ENCODE measurements around the gene SH3TC2. TPM values are rescaled to one million over a fixed set of nuclear protein-coding genes. Genes with fewer than 3 reads are reported as not detected.

SH3TC2 gene
- total and polyA plus RNA-seq, 2 experiments from 2014 or later = 0.78 to 1.3 TPM

GRCh38 chr5:149044453-149045088 is 18.3 kb downstream of the SH3TC2 start:
- Histone ChIP-seq H3K27ac (no peak overlapping the region), H3K4me3 (no peak overlapping the region), H3K4me1 (ENCODE audit: low read depth) (no peaks in the 10 kb centered on the region), H3K36me3 (no peaks in the 10 kb centered on the region), H3K27me3 (no peaks in the 10 kb centered on the region), H3K9me3 (ENCODE audit: low read depth) (no peaks in the 10 kb centered on the region)
- TF ChIP-seq CTCF (IDR thresholded peaks at IDR 0.05; ENCODE audit: low read depth, low read length) = no peak
- peak in 1 of 2 donors; percentile 29 for DNase-seq (ENCODE audit: low read depth in 1 of 2, low spot score in 1 of 2)

GRCh38 chr5:149043641-149044040 is 19.2 kb downstream of the SH3TC2 start:
- no peak for DNase-seq (ENCODE audit: low read depth in 1 of 2, low spot score in 1 of 2)
- Histone ChIP-seq H3K9me3 (ENCODE audit: low read depth) (no peaks in the 10 kb centered on the region), H3K4me3 (no peak overlapping the region), H3K36me3 (no peaks in the 10 kb centered on the region), H3K27ac (no peak overlapping the region), H3K27me3 (no peaks in the 10 kb centered on the region), H3K4me1 (ENCODE audit: low read depth) (no peaks in the 10 kb centered on the region)
- no peak for TF ChIP-seq CTCF (IDR thresholded peaks at IDR 0.05; ENCODE audit: low read depth, low read length)

- no peak for TF ChIP-seq CTCF (IDR thresholded peaks at IDR 0.05; ENCODE audit: low read depth, low read length)
- Histone ChIP-seq H3K9me3 (ENCODE audit: low read depth) (no peaks in the 10 kb centered on the region), H3K36me3 (no peaks in the 10 kb centered on the region), H3K4me1 (ENCODE audit: low read depth) (no peaks in the 10 kb centered on the region), H3K27me3 (no peaks in the 10 kb centered on the region), H3K27ac (no peak overlapping the region), H3K4me3 (no peak overlapping the region)
- no peak for DNase-seq (ENCODE audit: low read depth in 1 of 2, low spot score in 1 of 2)
These were observed 20.0 kb downstream of the SH3TC2 start for GRCh38 chr5:149042865-149043264.

- no peak overlapping the region for H3K27ac ChIP-seq
- TF ChIP-seq CTCF (IDR thresholded peaks at IDR 0.05; ENCODE audit: low read depth, low read length) = no peak
- H3K27me3 ChIP-seq = no peaks in the 10 kb centered on the region
- no peaks in the 10 kb centered on the region for H3K9me3 ChIP-seq (ENCODE audit: low read depth)
- H3K4me1 ChIP-seq (ENCODE audit: low read depth) = no peaks in the 10 kb centered on the region
- H3K4me3 ChIP-seq = no peak overlapping the region
- H3K36me3 ChIP-seq = no peaks in the 10 kb centered on the region
- DNase-seq (ENCODE audit: low read depth in 1 of 2, low spot score in 1 of 2) = no peak
These were observed 21.6 kb downstream of the SH3TC2 start for GRCh38 chr5:149041242-149041641.

- Histone ChIP-seq H3K27me3 (no peaks in the 10 kb centered on the region), H3K9me3 (ENCODE audit: low read depth) (no peaks in the 10 kb centered on the region), H3K36me3 (no peaks in the 10 kb centered on the region), H3K4me3 (no peak overlapping the region), H3K4me1 (ENCODE audit: low read depth) (no peaks in the 10 kb centered on the region), H3K27ac (no peak overlapping the region)
- DNase-seq (ENCODE audit: low read depth in 1 of 2, low spot score in 1 of 2) = peak in 1 of 2 donors; percentile 58
- no peak for TF ChIP-seq CTCF (IDR thresholded peaks at IDR 0.05; ENCODE audit: low read depth, low read length)
These were observed 22.4 kb downstream of the SH3TC2 start for GRCh38 chr5:149040421-149040820.

Measured in cardiac muscle cell (in vitro differentiated cells and primary cell).